Colonic mucosa (tissue), 4 donors: ENCODE data around the gene KRR1. TPM values are rescaled to one million over a fixed set of nuclear protein-coding genes. Genes with fewer than 3 reads are reported as not detected.

ENCODE experiments used
- DNase-seq: peaks from one replicate; pipeline ENCODE4 v3.0.0-alpha.2; 2020
- H3K27ac ChIP-seq: fragments of 200-600 bp; one replicate; pipeline ENCODE4 v1.8.0; 2021
- H3K27me3 ChIP-seq: fragments of 200-600 bp; one replicate; pipeline ENCODE4 v1.8.0; 2021
- H3K36me3 ChIP-seq: fragments of 200-600 bp; one replicate; pipeline ENCODE4 v1.8.0; 2021
- H3K4me1 ChIP-seq: fragments of 200-600 bp; one replicate; pipeline ENCODE4 v1.8.0; 2021; ENCODE audit warnings: mild to moderate bottlenecking
- H3K4me3 ChIP-seq: fragments of 200-600 bp; one replicate; pipeline ENCODE4 v1.8.0; 2021
- H3K9ac ChIP-seq, 2 donors: one replicate each; pipeline ENCODE4 v1.7.0; 2013; ENCODE audit warnings: control low read depth in 2 of 2, low read depth in 2 of 2, low read length in 2 of 2
- H3K9me3 ChIP-seq: fragments of 200-600 bp; one replicate; pipeline ENCODE4 v1.8.0; 2021
- intact Hi-C: fragments of 100-400 bp; cut with DNase I; formaldehyde crosslinking; loops from one replicate; pipeline ENCODE4 v1.14.1; 2022
- total RNA-seq, 2 donors: library from RNA; stranded (reverse); fragmentation: NEBNext Ultra II Directional in 1 of 2; extraction: Animal tissue kit (Norgen Biotek cat#: 25700) in 1 of 2; gene quantifications; one replicate each; pipeline ENCODE4 v1.2.1, GENCODE V29; 2021
- TF ChIP-seq, protein P1 (sequence below): fragments of 200-600 bp; IDR thresholded peaks from one replicate; pipeline ENCODE4 v1.8.0; 2022; ENCODE audit warnings: antibody characterized with exemption, mild to moderate bottlenecking
- donor health status: healthy.
- donor health status: DM: no; HTN: no; CAD: no.
- donor health status: DM: no; HTN: no; CAD: no.

The KRR1 gene
- total RNA-seq, 2 donors from 2014 or later = 32.8 to 33.2 TPM

DNA sequence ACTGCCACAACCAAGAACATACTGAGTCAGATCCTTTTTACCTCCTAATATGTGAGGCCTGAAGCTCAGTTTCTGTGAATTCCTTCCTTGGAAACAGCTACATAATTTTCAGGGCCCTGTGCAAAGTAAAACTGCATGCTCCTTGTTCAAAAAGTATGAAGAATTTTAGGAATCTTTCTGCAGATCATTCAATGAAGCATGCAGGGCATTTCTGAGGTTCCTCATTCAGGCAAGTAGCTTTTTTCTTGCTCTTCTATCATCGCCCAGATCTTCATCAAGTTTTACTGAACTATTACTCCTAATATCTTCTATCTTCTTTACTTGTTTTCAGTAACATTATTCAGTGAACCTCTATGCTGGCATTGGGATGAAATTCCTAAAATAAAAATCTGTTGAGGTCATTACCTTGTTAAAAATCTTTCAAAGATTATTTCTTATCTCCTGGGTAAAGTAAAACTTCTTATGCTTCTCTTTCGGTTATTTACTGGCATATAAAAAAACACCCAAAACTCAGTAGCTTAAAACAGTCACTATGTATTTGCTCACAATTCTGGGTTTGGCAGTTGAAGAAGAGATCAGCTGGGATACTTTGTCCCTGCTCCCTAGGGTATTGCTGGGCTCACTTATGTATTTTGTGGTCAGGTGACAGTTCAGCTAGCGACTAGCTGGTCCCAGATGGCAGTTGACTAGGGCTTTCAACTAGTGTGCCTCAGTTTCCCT is 42.6 kb upstream of the KRR1 start:
- H3K9ac ChIP-seq = no peak overlapping the region
- no peaks in the 10 kb centered on the region for H3K27me3 ChIP-seq
- H3K27ac ChIP-seq = no peak overlapping the region
- no peak overlapping the region for H3K4me3 ChIP-seq
- TF ChIP-seq, protein P1, sequence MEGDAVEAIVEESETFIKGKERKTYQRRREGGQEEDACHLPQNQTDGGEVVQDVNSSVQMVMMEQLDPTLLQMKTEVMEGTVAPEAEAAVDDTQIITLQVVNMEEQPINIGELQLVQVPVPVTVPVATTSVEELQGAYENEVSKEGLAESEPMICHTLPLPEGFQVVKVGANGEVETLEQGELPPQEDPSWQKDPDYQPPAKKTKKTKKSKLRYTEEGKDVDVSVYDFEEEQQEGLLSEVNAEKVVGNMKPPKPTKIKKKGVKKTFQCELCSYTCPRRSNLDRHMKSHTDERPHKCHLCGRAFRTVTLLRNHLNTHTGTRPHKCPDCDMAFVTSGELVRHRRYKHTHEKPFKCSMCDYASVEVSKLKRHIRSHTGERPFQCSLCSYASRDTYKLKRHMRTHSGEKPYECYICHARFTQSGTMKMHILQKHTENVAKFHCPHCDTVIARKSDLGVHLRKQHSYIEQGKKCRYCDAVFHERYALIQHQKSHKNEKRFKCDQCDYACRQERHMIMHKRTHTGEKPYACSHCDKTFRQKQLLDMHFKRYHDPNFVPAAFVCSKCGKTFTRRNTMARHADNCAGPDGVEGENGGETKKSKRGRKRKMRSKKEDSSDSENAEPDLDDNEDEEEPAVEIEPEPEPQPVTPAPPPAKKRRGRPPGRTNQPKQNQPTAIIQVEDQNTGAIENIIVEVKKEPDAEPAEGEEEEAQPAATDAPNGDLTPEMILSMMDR = no peak
- H3K9me3 ChIP-seq = no peaks in the 10 kb centered on the region
- no peaks in the 10 kb centered on the region for H3K36me3 ChIP-seq
- DNase-seq = no peak
- H3K4me1 ChIP-seq = no peaks in the 10 kb centered on the region
- intact Hi-C loops = no loop called here

DNA sequence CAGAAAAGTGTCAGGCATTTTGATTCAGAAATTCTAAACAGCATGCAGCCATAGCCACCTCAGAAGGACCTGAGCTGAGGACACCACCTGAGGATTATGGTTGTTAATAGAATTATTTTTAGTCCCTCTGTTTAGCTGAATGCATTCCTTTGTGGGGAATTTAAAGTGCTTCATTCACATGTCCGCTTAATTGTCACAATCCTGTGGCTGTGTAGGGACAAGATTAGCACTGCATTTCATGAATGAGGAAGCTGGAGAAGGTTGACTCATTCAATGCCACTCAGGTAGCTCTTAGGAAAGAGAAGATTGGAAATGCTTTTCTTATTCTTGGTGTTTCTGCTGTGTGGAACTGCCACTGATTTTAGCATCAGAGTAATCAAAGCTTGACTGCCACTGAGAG is 42.0 kb upstream of the KRR1 start:
- Histone ChIP-seq H3K27ac (no peak overlapping the region), H3K9me3 (no peaks in the 10 kb centered on the region), H3K9ac (no peak overlapping the region), H3K27me3 (no peaks in the 10 kb centered on the region), H3K4me3 (no peak overlapping the region), H3K36me3 (no peaks in the 10 kb centered on the region), H3K4me1 (no peaks in the 10 kb centered on the region)
- TF ChIP-seq, protein P1 = no peak
- intact Hi-C loops = no loop called here
- no peak for DNase-seq

DNA sequence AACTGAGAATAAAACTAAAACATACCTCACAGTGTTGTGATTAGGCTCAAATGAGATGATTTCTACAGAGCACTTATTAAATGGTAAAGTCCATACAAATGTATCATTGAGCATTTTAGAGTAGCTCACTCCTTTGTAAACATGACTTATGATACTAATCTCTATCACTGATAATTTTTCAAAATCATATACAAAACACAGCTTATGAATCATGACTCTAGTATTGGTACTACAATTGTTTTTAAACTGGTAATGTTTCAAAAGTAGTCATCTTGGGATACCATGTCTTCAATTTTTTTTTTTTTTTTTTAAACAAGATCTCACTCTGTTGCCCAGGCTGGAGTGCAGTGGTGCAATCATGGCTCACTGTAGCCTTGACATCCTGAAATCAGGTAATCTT is 40.1 kb upstream of the KRR1 start:
- H3K4me1 ChIP-seq = no peaks in the 10 kb centered on the region
- no peak for DNase-seq
- H3K36me3 ChIP-seq = no peaks in the 10 kb centered on the region
- no peaks in the 10 kb centered on the region for H3K27me3 ChIP-seq
- intact Hi-C loops = no loop called here
- no peak overlapping the region for H3K9ac ChIP-seq
- no peak overlapping the region for H3K27ac ChIP-seq
- TF ChIP-seq, protein P1 = no peak
- no peaks in the 10 kb centered on the region for H3K9me3 ChIP-seq
- no peak overlapping the region for H3K4me3 ChIP-seq

DNA sequence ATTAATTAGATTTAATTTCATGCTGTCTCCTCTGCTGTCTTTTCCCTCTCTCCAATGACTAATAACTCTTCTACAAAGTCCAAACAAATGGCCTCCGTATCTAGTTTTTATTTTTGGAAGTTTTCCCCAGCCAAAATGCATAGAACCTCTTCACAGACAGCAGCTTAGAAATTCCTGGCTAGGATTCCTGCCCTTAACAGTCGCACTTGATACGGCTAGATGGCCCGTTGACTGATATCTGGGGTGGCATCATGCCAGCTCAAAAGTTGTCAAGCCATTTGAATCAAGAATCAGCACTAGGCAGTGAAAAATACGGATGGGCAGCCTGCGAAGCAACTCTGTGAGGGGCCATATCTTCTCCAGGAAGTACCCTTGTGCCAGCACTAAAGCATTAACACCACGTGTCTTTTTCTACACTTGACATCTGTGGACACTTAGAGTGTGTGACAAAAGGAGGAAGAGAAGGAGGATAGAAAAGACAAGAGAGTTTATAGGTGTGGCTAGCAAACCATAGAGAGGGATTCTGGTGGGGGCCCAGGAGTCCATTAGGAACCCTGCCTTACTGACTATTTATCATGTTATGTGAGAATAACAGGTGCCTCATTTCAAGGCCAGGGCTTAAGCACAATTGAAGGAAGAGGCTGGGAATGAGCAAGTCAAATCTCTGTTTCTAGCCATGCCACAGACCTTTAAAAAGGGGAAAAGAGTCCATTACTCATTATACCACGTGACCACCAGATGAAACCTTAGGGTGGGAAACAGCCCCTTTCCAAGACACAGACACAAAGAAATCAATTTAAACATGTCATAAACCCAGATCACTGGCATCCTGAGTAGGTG is 39.2 kb upstream of the KRR1 start:
- DNase-seq = no peak
- TF ChIP-seq, protein P1 = no peak
- Histone ChIP-seq H3K9ac (no peak overlapping the region), H3K27ac (no peak overlapping the region), H3K27me3 (no peaks in the 10 kb centered on the region), H3K4me3 (no peak overlapping the region), H3K9me3 (no peaks in the 10 kb centered on the region), H3K4me1 (no peaks in the 10 kb centered on the region), H3K36me3 (no peaks in the 10 kb centered on the region)
- intact Hi-C loops = no loop called here

DNA sequence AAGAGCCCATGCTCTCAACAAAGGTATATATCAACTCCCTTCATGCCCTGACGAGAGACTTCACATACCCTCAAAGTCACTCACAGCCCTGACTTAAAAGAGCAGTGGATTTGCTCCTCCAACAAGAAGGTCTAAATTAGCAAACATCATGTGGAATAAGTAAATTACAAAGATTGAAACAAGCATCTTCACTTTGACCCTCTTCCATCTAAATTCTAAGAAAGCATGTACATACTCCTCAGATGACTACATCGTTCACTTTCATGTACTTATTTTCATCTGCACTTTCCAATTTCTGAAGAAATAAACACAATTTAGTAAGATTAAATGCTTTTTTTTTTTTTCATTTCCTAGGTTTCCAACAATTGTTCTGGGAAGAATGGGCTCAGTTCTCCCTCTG is 38.6 kb upstream of the KRR1 start:
- no peak overlapping the region for H3K4me3 ChIP-seq
- H3K27me3 ChIP-seq = no peaks in the 10 kb centered on the region
- H3K27ac ChIP-seq = no peak overlapping the region
- no peaks in the 10 kb centered on the region for H3K9me3 ChIP-seq
- H3K9ac ChIP-seq = no peak overlapping the region
- intact Hi-C loops = no loop called here
- H3K36me3 ChIP-seq = no peaks in the 10 kb centered on the region
- DNase-seq = no peak
- H3K4me1 ChIP-seq = no peaks in the 10 kb centered on the region
- TF ChIP-seq, protein P1 = no peak
